H9 (cell line): Measurements from ENCODE around the gene LAGE3. TPM values are rescaled to one million over a fixed set of nuclear protein-coding genes. Genes with fewer than 3 reads are reported as not detected.
A peak's percentile ranks its signal among the peaks of the same experiment; 100 is the strongest.

Source experiments
- DNase-seq: peaks from one replicate; pipeline ENCODE4 v3.0.0-alpha.2; 2017
- H2AFZ ChIP-seq: one replicate; pipeline ENCODE4 v1.6.1; 2013; ENCODE audit warnings: mild to moderate bottlenecking, low read length, control low read depth, moderate library complexity
- H2AK5ac ChIP-seq: 2 replicates; pipeline ENCODE4 v1.6.1; 2013; ENCODE audit warnings: low read length, control low read depth, mixed read lengths; ENCODE audit not compliant: insufficient read length
- H2BK120ac ChIP-seq: one replicate; pipeline ENCODE4 v1.6.1; 2013; ENCODE audit warnings: low read depth, mild to moderate bottlenecking, low read length, control low read depth, inconsistent platforms; ENCODE audit not compliant: poor library complexity, severe bottlenecking
- H2BK12ac ChIP-seq: 2 replicates; pipeline ENCODE4 v1.6.1; 2013; ENCODE audit warnings: low read length, control low read depth, mixed read lengths, low read depth; ENCODE audit not compliant: insufficient read length
- H2BK15ac ChIP-seq: 2 replicates; pipeline ENCODE4 v1.6.1; 2013; ENCODE audit warnings: low read depth, low read length, control low read depth
- H2BK20ac ChIP-seq: one replicate; pipeline ENCODE4 v1.6.1; 2013; ENCODE audit warnings: low read depth, mild to moderate bottlenecking, low read length, control low read depth, inconsistent platforms; ENCODE audit not compliant: poor library complexity, severe bottlenecking
- H2BK5ac ChIP-seq: 2 replicates; pipeline ENCODE4 v1.6.1; 2013; ENCODE audit warnings: low read length, control low read depth, mixed read lengths; ENCODE audit not compliant: insufficient read length
- H3K14ac ChIP-seq: 2 replicates; pipeline ENCODE4 v1.6.1; 2013; ENCODE audit warnings: low read length, control low read depth; ENCODE audit not compliant: insufficient read depth
- H3K18ac ChIP-seq: 2 replicates; pipeline ENCODE4 v1.6.1; 2013; ENCODE audit warnings: low read depth, mild to moderate bottlenecking, mixed read lengths, low read length, control low read depth; ENCODE audit not compliant: insufficient read length
- H3K23ac ChIP-seq: 2 replicates; pipeline ENCODE4 v1.6.1; 2013; ENCODE audit warnings: low read length, control low read depth, mixed read lengths, low read depth; ENCODE audit not compliant: insufficient read length
- H3K23me2 ChIP-seq: 2 replicates; pipeline ENCODE4 v1.6.1; 2013; ENCODE audit warnings: low read depth, mild to moderate bottlenecking, mixed read lengths, low read length, control low read depth; ENCODE audit not compliant: insufficient read length, poor library complexity, severe bottlenecking
- H3K27ac ChIP-seq: 2 replicates; pipeline ENCODE4 v1.5.1; 2013; ENCODE audit warnings: low read length, control low read depth, mixed read lengths, low read depth; ENCODE audit not compliant: insufficient read length
- H3K27me3 ChIP-seq: 2 replicates; pipeline ENCODE4 v1.6.1; 2013; ENCODE audit warnings: low read length, control low read depth, inconsistent platforms; ENCODE audit not compliant: insufficient read depth
- H3K4ac ChIP-seq: 2 replicates; pipeline ENCODE4 v1.6.1; 2013; ENCODE audit warnings: low read depth, mild to moderate bottlenecking, control low read depth, inconsistent platforms, low read length, moderate library complexity
- H3K4me1 ChIP-seq: 2 replicates; pipeline ENCODE4 v1.6.1; 2013; ENCODE audit warnings: low read length, control low read depth, inconsistent platforms; ENCODE audit not compliant: insufficient read depth
- H3K4me2 ChIP-seq: 2 replicates; pipeline ENCODE4 v1.6.1; 2013; ENCODE audit warnings: low read length, control low read depth, mixed read lengths; ENCODE audit not compliant: insufficient read length, insufficient read depth
- H3K56ac ChIP-seq: 2 replicates; pipeline ENCODE4 v1.6.1; 2013; ENCODE audit warnings: low read depth, mild to moderate bottlenecking, mixed read lengths, low read length, control low read depth; ENCODE audit not compliant: insufficient read length
- H3K79me1 ChIP-seq: 2 replicates; pipeline ENCODE4 v1.6.1; 2013; ENCODE audit warnings: low read depth, mild to moderate bottlenecking, moderate library complexity, low read length, control low read depth, inconsistent platforms; ENCODE audit not compliant: insufficient read depth, poor library complexity, severe bottlenecking
- H3K79me2 ChIP-seq: 2 replicates; pipeline ENCODE4 v1.6.1; 2013; ENCODE audit warnings: low read length, control low read depth, inconsistent platforms; ENCODE audit not compliant: insufficient read depth
- H3K9ac ChIP-seq: 2 replicates; pipeline ENCODE4 v1.6.1; 2013; ENCODE audit warnings: low read length, control low read depth, mixed read lengths; ENCODE audit not compliant: insufficient read length; ENCODE audit errors: extremely low read depth
- H3K9me3 ChIP-seq: one replicate; pipeline ENCODE4 v1.6.1; 2013; ENCODE audit warnings: low read depth, low read length, inconsistent platforms; ENCODE audit not compliant: control insufficient read depth
- H3T11ph ChIP-seq: one replicate; pipeline ENCODE4 v1.6.1; 2013; ENCODE audit warnings: mild to moderate bottlenecking, low read length, control low read depth, inconsistent platforms
- H4K20me1 ChIP-seq: one replicate; pipeline ENCODE4 v1.6.1; 2013; ENCODE audit not compliant: control insufficient read depth, insufficient read length, insufficient read depth
- H4K5ac ChIP-seq: 2 replicates; pipeline ENCODE4 v1.6.1; 2013; ENCODE audit warnings: low read depth, mild to moderate bottlenecking, mixed read lengths, low read length, control low read depth; ENCODE audit not compliant: insufficient read length
- H4K8ac ChIP-seq: replicated peaks from 2 replicates; pipeline ENCODE4 v1.6.1; 2013; ENCODE audit warnings: low read length, control low read depth, mixed read lengths, low read depth; ENCODE audit not compliant: insufficient read length
- H4K91ac ChIP-seq: 2 replicates; pipeline ENCODE4 v1.6.1; 2013; ENCODE audit warnings: low read depth, mild to moderate bottlenecking, moderate library complexity, mixed read lengths, low read length, control low read depth; ENCODE audit not compliant: insufficient read length
- H3K27ac Mint-ChIP-seq, 3 experiments: 2 replicates in 2 of 3; 3 replicates in 1 of 3; pipeline ENCODE4 v1.8.0; 2020 to 2021; ENCODE audit warnings: mixed read lengths in 3 of 3, mild to moderate bottlenecking in 1 of 3, moderate library complexity in 1 of 3
- H3K27me3 Mint-ChIP-seq: 2 replicates; pipeline ENCODE4 v1.8.0; 2021; ENCODE audit warnings: low read depth, mild to moderate bottlenecking, moderate library complexity, mixed read lengths
- H3K36me3 Mint-ChIP-seq, 3 experiments: 2 replicates in 2 of 3; 3 replicates in 1 of 3; pipeline ENCODE4 v1.8.0; 2020 to 2021; ENCODE audit warnings: low read depth in 3 of 3, mixed read lengths in 3 of 3; ENCODE audit not compliant: insufficient read depth in 1 of 3
- H3K4me1 Mint-ChIP-seq, 2 experiments: 2 replicates each; pipeline ENCODE4 v1.8.0; 2020; ENCODE audit warnings: mixed read lengths in 2 of 2
- H3K4me3 Mint-ChIP-seq, 2 experiments: 2 replicates in 1 of 2; 3 replicates in 1 of 2; pipeline ENCODE4 v1.8.0; 2020 to 2021; ENCODE audit warnings: mild to moderate bottlenecking in 2 of 2, mixed read lengths in 2 of 2, moderate library complexity in 1 of 2
- H3K9me3 Mint-ChIP-seq, 2 experiments: 2 replicates in 1 of 2; 3 replicates in 1 of 2; pipeline ENCODE4 v1.8.0; 2020; ENCODE audit warnings: mild to moderate bottlenecking in 2 of 2, mixed read lengths in 2 of 2, moderate library complexity in 1 of 2
- WGBS: extraction: QIAGEN DNeasy Blood & Tissue Kit; methylation state at CpG from one replicate; pipeline ENCODE4 v1.1.7; 2013; ENCODE audit warnings: missing lambda C conversion rate, low lambda C conversion rate, mixed read lengths; ENCODE audit not compliant: insufficient read length; ENCODE audit errors: extremely low coverage; 5-methylcytosine and 5-hydroxymethylcytosine counted together
- total RNA-seq: library from RNA; stranded (reverse); gene quantifications from 2 replicates; pipeline ENCODE4 v1.2.1, GENCODE V29; 2021
- TF ChIP-seq, protein P1 (sequence below): fragments of 200-600 bp; sonication (generic); conservative IDR thresholded peaks from 3 replicates; pipeline ENCODE4 v1.8.0; 2021; ENCODE audit warnings: antibody characterized with exemption, mild to moderate bottlenecking

The LAGE3 gene
- total RNA-seq, 1 experiment from 2014 or later, result 32.5 TPM

DNA sequence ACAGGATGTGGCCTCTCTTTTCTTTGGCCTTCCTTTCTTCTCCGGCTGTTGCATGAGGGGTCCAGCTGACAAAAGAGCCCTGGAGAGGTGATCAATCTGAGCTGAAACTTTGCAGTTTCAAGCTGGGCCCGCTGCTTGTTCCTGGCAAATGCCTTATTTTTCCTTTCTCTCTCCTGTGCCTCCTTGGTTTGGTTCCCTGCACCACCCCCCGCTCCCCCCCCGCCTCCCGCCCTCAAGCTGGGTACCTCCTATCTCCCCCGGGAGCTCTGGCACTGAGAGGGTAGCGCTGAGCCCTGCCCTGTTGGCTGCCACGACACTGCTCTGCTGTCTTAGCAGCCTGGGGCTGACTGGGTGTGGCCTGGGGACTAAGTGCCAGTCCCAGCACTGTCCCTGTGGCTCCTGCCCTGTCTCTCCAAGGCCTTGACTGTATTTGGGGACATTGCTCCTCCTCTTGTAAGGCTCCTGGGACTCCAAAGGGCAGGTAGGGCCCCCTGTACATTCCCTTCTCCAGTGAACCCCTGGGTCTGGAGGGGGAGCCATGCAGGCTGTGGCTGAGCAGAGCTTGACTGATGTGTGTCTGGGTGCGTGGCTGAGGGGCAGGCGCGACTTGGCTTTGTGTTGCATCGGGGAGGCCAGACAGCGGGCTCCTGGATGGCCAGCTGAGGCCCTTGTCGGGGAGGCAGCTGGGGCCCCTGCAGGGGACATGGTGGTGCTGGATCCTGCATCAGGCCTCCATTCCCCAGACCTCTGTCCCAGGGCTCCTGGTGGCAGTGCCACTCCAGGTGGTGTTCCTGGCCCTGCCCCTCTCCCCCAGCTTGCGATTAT is 19.9 kb downstream of the LAGE3 start:
- Histone ChIP-seq H3K9ac (no peak overlapping the region), H2BK20ac (no peak overlapping the region), H3K79me2 (no peaks in the 10 kb centered on the region), H3K23me2 (peaks cover 8% of the 10 kb centered on the region), H4K5ac (no peak overlapping the region), H3K4me2 (peak overlapping the region; percentile 48), H3K27ac (no peak overlapping the region), H2AK5ac (no peak overlapping the region), H3T11ph (no peak overlapping the region), H2BK15ac (no peak overlapping the region), H3K4me1 (no peaks in the 10 kb centered on the region), H2AFZ (no peak overlapping the region), H3K14ac (no peak overlapping the region), H2BK5ac (no peak overlapping the region), H3K9me3 (peaks cover 18% of the 10 kb centered on the region), H2BK120ac (no peak overlapping the region), H3K79me1 (no peaks in the 10 kb centered on the region), H3K27me3 (no peaks in the 10 kb centered on the region; the same call in 1 of the 2 replicates), H3K18ac (no peak overlapping the region), H4K8ac (no peak overlapping the region), H3K4ac (no peak overlapping the region), H3K56ac (no peak overlapping the region), H2BK12ac (no peak overlapping the region), H3K23ac (no peak overlapping the region), H4K20me1 (no peaks in the 10 kb centered on the region), H4K91ac (no peak overlapping the region)
- Mint-ChIP-seq H3K4me3 (peak overlapping the region; percentile 72 to 83), H3K27me3 (peaks cover 25% of the 10 kb centered on the region), H3K4me1 (peaks cover 0 to 7% of the 10 kb centered on the region in 2 experiments; a peak in 1 of 4 replicates), H3K9me3 (peaks cover 58 to 80% of the 10 kb centered on the region in 2 experiments), H3K36me3 (peaks cover 25 to 30% (median 26%) of the 10 kb centered on the region in 3 experiments), H3K27ac (no peak overlapping the region)
- TF ChIP-seq, protein P1, sequence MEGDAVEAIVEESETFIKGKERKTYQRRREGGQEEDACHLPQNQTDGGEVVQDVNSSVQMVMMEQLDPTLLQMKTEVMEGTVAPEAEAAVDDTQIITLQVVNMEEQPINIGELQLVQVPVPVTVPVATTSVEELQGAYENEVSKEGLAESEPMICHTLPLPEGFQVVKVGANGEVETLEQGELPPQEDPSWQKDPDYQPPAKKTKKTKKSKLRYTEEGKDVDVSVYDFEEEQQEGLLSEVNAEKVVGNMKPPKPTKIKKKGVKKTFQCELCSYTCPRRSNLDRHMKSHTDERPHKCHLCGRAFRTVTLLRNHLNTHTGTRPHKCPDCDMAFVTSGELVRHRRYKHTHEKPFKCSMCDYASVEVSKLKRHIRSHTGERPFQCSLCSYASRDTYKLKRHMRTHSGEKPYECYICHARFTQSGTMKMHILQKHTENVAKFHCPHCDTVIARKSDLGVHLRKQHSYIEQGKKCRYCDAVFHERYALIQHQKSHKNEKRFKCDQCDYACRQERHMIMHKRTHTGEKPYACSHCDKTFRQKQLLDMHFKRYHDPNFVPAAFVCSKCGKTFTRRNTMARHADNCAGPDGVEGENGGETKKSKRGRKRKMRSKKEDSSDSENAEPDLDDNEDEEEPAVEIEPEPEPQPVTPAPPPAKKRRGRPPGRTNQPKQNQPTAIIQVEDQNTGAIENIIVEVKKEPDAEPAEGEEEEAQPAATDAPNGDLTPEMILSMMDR, result no peak
- WGBS, result no CpG with 5 or more reads among the region's 15 CpGs
- DNase-seq, result no peak
